Head of caudate nucleus (tissue), 42 donors: ENCODE measurements around the gene ATP2B2.

Experiments
- DNase-seq, 42 donors: peaks; one replicate each; pipeline versions ENCODE4 v3.0.0 to v3.0.0-alpha.2; 2020 to 2021; ENCODE audit warnings: mixed read lengths in 7 of 42
- intact Hi-C: fragments of 100-400 bp; cut with DNase I; formaldehyde crosslinking; loops from one replicate; pipeline ENCODE4 v1.15.0; 2022

The ATP2B2 gene

GRCh38 chr3:10335190-10335738 lies 170.1 kb downstream of the ATP2B2 start:
- DNase-seq = no peak

GRCh38 chr3:10334459-10334858 lies 170.9 kb downstream of the ATP2B2 start:
- intact Hi-C loops = no loop called here
- peak in 40 of 42 donors; percentile 14 to 89 (median 57) for DNase-seq

More at GRCh38 chr3:10335190-10335738, 170.1 kb downstream of the ATP2B2 start:
- intact Hi-C loops = no loop called here

GRCh38 chr3:10334042-10334441 lies 171.3 kb downstream of the ATP2B2 start:
- DNase-seq = peak in 2 of 42 donors; percentile 24 to 41
- intact Hi-C loops = no loop called here

- intact Hi-C loops = no loop called here
- DNase-seq = no peak
Measured at GRCh38 chr3:10333349-10333650, 172.1 kb downstream of the ATP2B2 start.

- intact Hi-C loops = no loop called here
- no peak for DNase-seq
Measured at GRCh38 chr3:10332481-10333348, 172.7 kb downstream of the ATP2B2 start.

GRCh38 chr3:10331320-10331719 lies 174.1 kb downstream of the ATP2B2 start:
- intact Hi-C loops = no loop called here
- DNase-seq = no peak

- intact Hi-C loops = no loop called here
- no peak for DNase-seq
Measured at GRCh38 chr3:10330319-10330718, 175.1 kb downstream of the ATP2B2 start.

- no peak for DNase-seq
- intact Hi-C loops = no loop called here
Measured at GRCh38 chr3:10329495-10330015, 175.8 kb downstream of the ATP2B2 start.

GRCh38 chr3:10328460-10329071 lies 176.8 kb downstream of the ATP2B2 start:
- DNase-seq = peak in 1 of 42 donors; percentile 29

GRCh38 chr3:10327592-10327991 lies 177.8 kb downstream of the ATP2B2 start:
- no peak for DNase-seq

More at GRCh38 chr3:10328460-10329071, 176.8 kb downstream of the ATP2B2 start:
- intact Hi-C loops = no loop called here

GRCh38 chr3:10322352-10322710 lies 183.1 kb downstream of the ATP2B2 start:
- DNase-seq = peak in 3 of 42 donors; percentile 12 to 52 (median 28)
- intact Hi-C loops = no loop called here

More at GRCh38 chr3:10327592-10327991, 177.8 kb downstream of the ATP2B2 start:
- intact Hi-C loops = no loop called here

- peak in 1 of 42 donors; percentile 21 for DNase-seq
- intact Hi-C loops = no loop called here
Measured at GRCh38 chr3:10321630-10322351, 183.6 kb downstream of the ATP2B2 start.

GRCh38 chr3:10320320-10320677 lies 185.1 kb downstream of the ATP2B2 start:
- intact Hi-C loops = no loop called here
- no peak for DNase-seq

- DNase-seq = no peak
- intact Hi-C loops = no loop called here
Measured at GRCh38 chr3:10319804-10320203, 185.6 kb downstream of the ATP2B2 start.

- intact Hi-C loops = no loop called here
- DNase-seq = no peak
Measured at GRCh38 chr3:10319251-10319650, 186.1 kb downstream of the ATP2B2 start.

GRCh38 chr3:10317961-10318350 lies 187.4 kb downstream of the ATP2B2 start:
- no peak for DNase-seq
- intact Hi-C loops = no loop called here

GRCh38 chr3:10317311-10317960 lies 187.9 kb downstream of the ATP2B2 start:
- DNase-seq = peak in 25 of 42 donors; percentile 22 to 83 (median 54)
- intact Hi-C loops = no loop called here

- DNase-seq = peak in 4 of 42 donors; percentile 32 to 52 (median 34)
- intact Hi-C loops = no loop called here
Measured at GRCh38 chr3:10315771-10316344, 189.5 kb downstream of the ATP2B2 start.

- no peak for DNase-seq
- intact Hi-C loops = no loop called here
Measured at GRCh38 chr3:10315101-10315500, 190.3 kb downstream of the ATP2B2 start.
